ENCODE results near the gene PTTG1IP.

Gene PTTG1IP

GRCh38 chr21:44862869-44863685 is 10.4 kb downstream of the PTTG1IP start:
- no peak for DNase-seq

DNA sequence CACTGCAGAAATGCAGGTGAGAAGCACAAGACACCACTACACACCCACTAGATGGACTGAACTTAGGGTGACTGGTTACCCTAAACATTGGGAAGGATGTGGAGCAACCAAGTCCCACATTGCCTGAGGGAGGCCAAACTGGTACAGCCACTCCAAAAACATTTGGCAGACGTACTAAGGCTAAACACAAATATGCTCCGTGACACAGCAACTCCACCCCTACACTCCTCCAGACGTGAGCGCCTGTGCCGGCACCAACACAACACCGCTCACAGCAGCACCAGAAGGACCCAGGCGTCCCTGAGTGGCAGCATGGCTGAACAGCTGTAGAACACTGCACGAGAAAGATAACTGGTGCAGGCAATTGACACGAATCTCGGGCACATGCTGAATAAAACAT is 14.7 kb downstream of the PTTG1IP start:
- DNase-seq = no peak

DNA sequence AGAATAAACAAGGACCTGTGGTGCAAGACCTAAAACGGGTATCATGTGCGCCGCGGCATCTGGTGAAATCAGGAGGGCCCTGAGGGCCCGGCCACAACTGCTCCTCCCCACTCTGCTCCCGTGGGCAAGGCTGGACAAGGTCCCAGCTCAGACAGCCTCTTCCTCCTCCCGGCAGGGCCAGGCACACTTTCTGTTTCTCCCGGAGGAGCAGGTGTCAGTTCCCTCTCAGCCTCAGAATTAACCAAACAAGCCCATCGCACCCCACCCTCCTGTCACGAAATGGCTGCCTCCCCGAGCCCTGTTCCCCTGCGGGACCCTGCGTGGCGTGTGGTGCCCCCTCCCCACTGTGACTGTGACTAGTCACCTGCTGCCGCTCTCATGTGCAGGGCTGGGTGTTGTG is 15.2 kb downstream of the PTTG1IP start:
- no peak for DNase-seq

GRCh38 chr21:44857127-44857892 is 16.2 kb downstream of the PTTG1IP start:
- DNase-seq = no peak

DNA sequence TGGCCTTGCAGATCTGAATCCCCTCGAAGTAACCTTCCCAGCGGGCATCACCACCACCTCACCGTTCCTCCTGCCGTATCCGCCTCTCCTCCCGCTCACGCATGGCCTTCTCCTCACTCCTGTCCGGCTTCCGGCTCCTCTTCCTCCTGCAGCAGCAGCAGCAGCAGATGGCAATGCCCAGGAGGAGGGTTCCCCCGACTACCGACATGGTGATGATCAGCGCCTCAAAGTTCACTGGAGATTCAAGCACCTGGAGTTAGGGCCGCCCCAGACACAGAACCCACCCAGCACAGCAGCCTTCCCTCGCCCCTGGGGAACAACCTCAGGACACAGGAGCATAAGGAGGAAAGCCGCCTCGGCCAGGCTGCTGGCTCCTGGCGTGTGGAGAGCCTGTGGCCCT is 17.4 kb downstream of the PTTG1IP start:
- no peak for DNase-seq

DNA sequence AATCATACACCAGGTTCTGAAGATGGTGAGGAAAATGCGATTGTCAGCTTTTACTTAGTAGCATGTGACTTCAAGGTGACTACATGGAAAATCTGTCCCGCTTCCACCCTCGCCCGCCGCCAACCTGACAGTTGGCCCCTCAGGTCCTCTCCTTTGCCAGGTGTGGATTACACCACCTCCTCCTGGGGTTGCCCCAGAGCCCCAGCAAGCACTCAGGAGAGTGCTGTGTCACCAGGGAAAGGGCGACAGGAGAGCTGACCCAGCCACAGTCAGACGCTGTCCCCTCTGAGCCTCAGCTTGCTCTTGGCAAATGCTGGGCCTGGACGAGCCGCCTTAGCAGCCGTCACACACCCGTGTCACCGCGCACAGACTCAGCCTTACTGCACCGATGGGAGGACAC is 17.9 kb downstream of the PTTG1IP start:
- DNase-seq = no peak

GRCh38 chr21:44854664-44855446 is 18.6 kb downstream of the PTTG1IP start:
- DNase-seq = no peak

GRCh38 chr21:44854391-44854663 is 19.2 kb downstream of the PTTG1IP start:
- no peak for DNase-seq

GRCh38 chr21:44853601-44854390 is 19.7 kb downstream of the PTTG1IP start:
- DNase-seq = no peak

DNA sequence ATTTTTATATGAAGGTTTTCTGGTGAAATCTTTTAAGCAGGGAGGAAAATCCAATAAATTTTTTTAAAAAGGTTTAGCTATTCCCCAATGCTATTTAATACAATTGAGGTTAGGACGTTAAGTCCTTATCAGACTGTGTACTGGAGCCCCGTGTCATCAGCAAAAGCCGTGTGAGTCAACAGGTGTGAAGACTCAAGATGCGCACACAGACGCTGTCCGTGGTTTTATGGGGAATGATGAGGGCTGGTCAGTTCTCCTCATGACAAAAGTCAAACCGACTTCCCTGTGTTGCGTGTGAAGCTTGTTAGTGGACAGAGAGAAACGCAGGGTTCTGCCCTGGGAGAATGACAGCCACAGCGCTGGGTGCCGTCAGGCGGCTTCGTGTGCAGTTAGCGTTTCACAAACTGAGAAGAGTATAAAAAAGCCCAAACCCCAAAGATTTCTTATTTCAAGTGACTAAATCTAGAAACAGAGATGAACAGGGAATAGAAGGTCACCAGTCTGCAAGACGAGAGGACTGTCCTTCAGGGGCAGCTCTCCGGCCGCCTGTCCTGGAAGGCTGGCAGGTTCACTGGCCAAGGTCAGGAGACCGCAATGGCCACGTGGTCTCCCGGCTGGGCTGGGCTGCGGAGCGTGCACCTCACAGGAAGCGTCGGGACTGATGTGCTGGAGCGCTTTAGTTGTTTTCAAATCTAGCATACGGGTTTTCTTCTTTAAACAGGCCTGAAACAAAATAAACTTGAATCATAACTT is 22.4 kb downstream of the PTTG1IP start:
- no peak for DNase-seq

GRCh38 chr21:44850208-44850800 is 23.2 kb downstream of the PTTG1IP start:
- no peak for DNase-seq

DNA sequence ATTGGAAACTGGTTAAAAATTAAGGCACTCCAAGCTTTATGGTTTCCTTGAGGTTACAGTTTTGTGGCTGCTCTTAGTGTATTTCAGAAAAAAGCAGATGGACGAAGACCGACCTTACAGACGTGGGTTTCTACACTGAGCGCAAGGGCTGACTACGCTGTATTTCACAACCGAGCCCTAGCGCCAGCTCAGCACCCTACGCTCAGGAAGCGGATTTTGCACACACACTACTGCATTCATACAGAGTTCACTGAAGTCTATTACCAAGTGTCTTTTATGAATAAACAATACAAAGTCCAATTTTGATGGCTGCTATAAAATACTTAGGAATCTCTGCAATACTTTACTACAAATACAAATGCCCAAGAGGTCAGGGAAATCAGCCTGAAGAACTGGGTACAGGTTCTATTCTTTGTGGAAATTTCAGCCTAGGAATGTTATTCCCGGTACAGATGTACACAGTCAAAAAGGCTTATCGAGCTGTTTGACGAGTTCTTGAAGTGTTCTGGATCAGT is 23.8 kb downstream of the PTTG1IP start:
- no peak for DNase-seq

GRCh38 chr21:44848821-44849521 is 24.5 kb downstream of the PTTG1IP start:
- no peak for DNase-seq

- DNase-seq = no peak
These were observed 26.0 kb downstream of the PTTG1IP start for GRCh38 chr21:44847261-44848056.

DNA sequence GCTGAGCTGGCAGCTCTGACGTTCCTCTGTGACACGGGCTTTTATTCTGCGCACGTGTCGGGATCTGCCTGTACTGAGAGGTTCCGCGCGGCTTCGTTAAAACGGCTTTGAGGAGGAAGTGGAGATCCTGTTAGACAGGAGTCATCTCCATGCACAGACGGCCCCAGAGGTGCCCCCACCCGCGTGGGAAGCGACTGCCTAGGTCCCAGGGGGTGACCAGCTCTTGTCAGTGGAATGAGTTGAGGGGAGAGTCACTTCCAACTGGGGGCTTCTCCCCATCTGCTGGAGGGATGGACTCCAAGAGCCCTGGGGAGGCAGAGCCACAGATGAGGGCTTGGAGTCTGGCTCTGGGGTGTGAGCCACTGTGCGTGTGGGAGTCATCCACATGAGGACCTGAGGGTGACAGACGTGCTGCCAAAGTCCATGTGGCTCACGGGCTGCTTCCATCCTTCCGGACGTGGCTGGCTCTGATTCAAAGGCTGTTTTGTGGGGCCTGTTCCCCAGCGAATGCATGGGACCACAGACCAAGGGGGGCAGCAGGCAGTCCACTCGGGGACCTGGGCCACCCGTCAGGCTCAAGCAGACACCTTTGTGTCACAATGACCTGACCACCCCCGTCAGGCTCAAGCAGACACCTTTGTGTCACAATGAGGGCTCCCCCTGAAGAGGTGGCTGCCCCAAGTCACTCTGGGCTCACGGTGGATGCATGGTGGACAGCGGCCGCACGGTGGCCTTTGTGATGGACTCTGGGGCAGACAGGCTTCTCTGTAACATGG is 26.8 kb downstream of the PTTG1IP start:
- peak; percentile 40 for DNase-seq

DNA sequence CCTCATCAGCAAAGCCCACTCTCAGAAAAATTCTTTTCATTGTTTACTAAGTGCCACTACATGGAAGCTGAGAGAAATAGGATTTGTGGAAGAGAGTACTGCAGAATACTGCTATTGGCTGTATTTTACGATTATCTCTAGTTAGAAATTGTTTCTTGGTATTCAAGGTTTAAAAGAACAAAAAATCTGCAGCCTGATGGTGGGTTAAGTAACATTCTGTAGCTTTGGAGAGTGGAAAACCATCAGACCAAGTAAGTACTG is 27.3 kb downstream of the PTTG1IP start:
- no peak for DNase-seq

GRCh38 chr21:44845418-44846223 is 27.9 kb downstream of the PTTG1IP start:
- peak; percentile 60 for DNase-seq

DNA sequence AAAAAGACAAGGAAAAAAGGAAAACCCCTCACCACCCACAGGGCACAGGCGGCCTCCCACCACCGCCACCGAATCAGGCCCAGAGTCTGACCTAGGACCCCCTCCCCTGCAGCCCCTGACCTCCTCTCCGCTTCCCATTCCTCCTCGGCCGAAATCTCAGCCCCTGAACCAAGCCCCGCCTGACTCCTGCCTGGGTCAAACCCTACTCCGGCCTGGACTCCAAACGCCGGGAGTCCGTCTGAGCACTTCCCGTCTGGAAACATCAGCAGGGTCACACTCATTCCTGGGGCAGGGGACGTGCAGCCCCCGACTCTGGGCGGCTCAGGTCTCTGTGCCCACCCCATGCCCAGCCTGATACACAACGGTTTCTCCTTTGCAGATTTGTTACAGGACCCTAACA is 29.2 kb downstream of the PTTG1IP start:
- DNase-seq = no peak

Measured in fibroblast of skin of abdomen (primary cell).